ENCODE results near the gene HK2.

The HK2 gene

GRCh38 chr2:74860079-74860478 is 26.2 kb downstream of the HK2 start:
- no peak for DNase-seq

GRCh38 chr2:74860521-74860920 is 26.6 kb downstream of the HK2 start:
- no peak for DNase-seq

- no peak for DNase-seq
Observed at GRCh38 chr2:74861531-74861930, 27.6 kb downstream of the HK2 start.

GRCh38 chr2:74862020-74862964 is 28.4 kb downstream of the HK2 start:
- DNase-seq: no peak

GRCh38 chr2:74863802-74864248 is 29.9 kb downstream of the HK2 start:
- no peak for DNase-seq

GRCh38 chr2:74864728-74865722 is 31.1 kb downstream of the HK2 start:
- DNase-seq: no peak

GRCh38 chr2:74865770-74866674 is 32.1 kb downstream of the HK2 start:
- no peak for DNase-seq

- DNase-seq: no peak
Observed at GRCh38 chr2:74867841-74868658, 34.1 kb downstream of the HK2 start.

GRCh38 chr2:74869517-74869916 is 35.6 kb downstream of the HK2 start:
- DNase-seq: no peak

- no peak for DNase-seq
Observed at GRCh38 chr2:74870951-74871350, 37.0 kb downstream of the HK2 start.

GRCh38 chr2:74871414-74871813 is 37.5 kb downstream of the HK2 start:
- DNase-seq: no peak

- DNase-seq: no peak
Observed at GRCh38 chr2:74872389-74872836, 38.5 kb downstream of the HK2 start.

GRCh38 chr2:74873012-74873665 is 39.2 kb downstream of the HK2 start:
- DNase-seq: no peak

GRCh38 chr2:74873678-74874640 is 40.0 kb downstream of the HK2 start:
- no peak for DNase-seq

GRCh38 chr2:74876081-74876886 is 42.4 kb downstream of the HK2 start:
- peak; percentile 20 for DNase-seq

- no peak for DNase-seq
Observed at GRCh38 chr2:74877376-74877775, 43.4 kb downstream of the HK2 start.

GRCh38 chr2:74877781-74878433 is 44.0 kb downstream of the HK2 start:
- no peak for DNase-seq

- no peak for DNase-seq
Observed at GRCh38 chr2:74878551-74878950, 44.6 kb downstream of the HK2 start.

Measured in stimulated activated CD4-positive, alpha-beta T cell treated with anti-CD3 and anti-CD28 coated beads, Interleukin-4, amount 100 ng/mL, for 1 hour (primary cell).